ENCODE data around the gene HINT2. TPM values are rescaled to one million over a fixed set of nuclear protein-coding genes. Genes with fewer than 3 reads are reported as not detected.

Gene HINT2
- total RNA-seq, 1 donor from 2014 or later: 60.1 TPM

GRCh38 chr9:35839926-35840325, 25.1 kb upstream of the HINT2 start:
- Mint-ChIP-seq H3K4me1 (peaks cover 15% of the 10 kb centered on the region), H3K36me3 (ENCODE audit: low read depth) (peaks cover 4% of the 10 kb centered on the region), H3K9me3 (no peaks in the 10 kb centered on the region), H3K27ac (ENCODE audit: unreplicated experiment) (peak overlapping the region; percentile 43), H3K27me3 (ENCODE audit: low read depth) (no peaks in the 10 kb centered on the region), H3K4me3 (no peak overlapping the region)
- no peak for TF ChIP-seq CTCF (conservative IDR thresholded peaks at IDR 0.05)
- DNase-seq (ENCODE audit: low read depth, low spot score): no peak

GRCh38 chr9:35836595-35836994, 21.8 kb upstream of the HINT2 start:
- Mint-ChIP-seq H3K9me3 (no peaks in the 10 kb centered on the region), H3K27ac (ENCODE audit: unreplicated experiment) (peak overlapping the region; percentile 51), H3K4me1 (peaks cover 29% of the 10 kb centered on the region), H3K36me3 (ENCODE audit: low read depth) (peaks cover 4% of the 10 kb centered on the region), H3K27me3 (ENCODE audit: low read depth) (no peaks in the 10 kb centered on the region), H3K4me3 (no peak overlapping the region)
- TF ChIP-seq CTCF (conservative IDR thresholded peaks at IDR 0.05): no peak
- no peak for DNase-seq (ENCODE audit: low read depth, low spot score)

GRCh38 chr9:35835766-35836165, 20.9 kb upstream of the HINT2 start:
- Mint-ChIP-seq H3K36me3 (ENCODE audit: low read depth) (peaks cover 4% of the 10 kb centered on the region), H3K27me3 (ENCODE audit: low read depth) (no peaks in the 10 kb centered on the region), H3K27ac (ENCODE audit: unreplicated experiment) (no peak overlapping the region), H3K4me3 (no peak overlapping the region), H3K9me3 (no peaks in the 10 kb centered on the region), H3K4me1 (peaks cover 38% of the 10 kb centered on the region)
- DNase-seq (ENCODE audit: low read depth, low spot score): no peak
- no peak for TF ChIP-seq CTCF (conservative IDR thresholded peaks at IDR 0.05)

GRCh38 chr9:35835216-35835632, 20.4 kb upstream of the HINT2 start:
- no peaks in the 10 kb centered on the region for H3K27me3 Mint-ChIP-seq (ENCODE audit: low read depth)
- peak; percentile 42 for TF ChIP-seq CTCF (conservative IDR thresholded peaks at IDR 0.05)
- no peak overlapping the region for H3K4me3 Mint-ChIP-seq
- H3K27ac Mint-ChIP-seq (ENCODE audit: unreplicated experiment): no peak overlapping the region
- peaks cover 42% of the 10 kb centered on the region for H3K4me1 Mint-ChIP-seq
- peaks cover 4% of the 10 kb centered on the region for H3K36me3 Mint-ChIP-seq (ENCODE audit: low read depth)
- DNase-seq (ENCODE audit: low read depth, low spot score): no peak
- no peaks in the 10 kb centered on the region for H3K9me3 Mint-ChIP-seq

GRCh38 chr9:35834260-35835215, 19.7 kb upstream of the HINT2 start:
- H3K4me3 Mint-ChIP-seq: no peak overlapping the region
- TF ChIP-seq CTCF (conservative IDR thresholded peaks at IDR 0.05): no peak
- no peak overlapping the region for H3K27ac Mint-ChIP-seq (ENCODE audit: unreplicated experiment)
- DNase-seq (ENCODE audit: low read depth, low spot score): no peak
- peaks cover 49% of the 10 kb centered on the region for H3K4me1 Mint-ChIP-seq
- H3K9me3 Mint-ChIP-seq: no peaks in the 10 kb centered on the region
- H3K27me3 Mint-ChIP-seq (ENCODE audit: low read depth): no peaks in the 10 kb centered on the region
- peaks cover 4% of the 10 kb centered on the region for H3K36me3 Mint-ChIP-seq (ENCODE audit: low read depth)

All from neural crest cell (in vitro differentiated cells).